HEK293 (cell line): Measurements from ENCODE around the gene TTC27.

Experiments
- CTCF ChIA-PET: fragments of 350-600 bp; formaldehyde crosslinking; extraction: SDS; loops from one replicate; lab custom pipeline; 2021; ENCODE audit warnings: antibody characterized with exemption; lab: Yijun Ruan, JAX
- POLR2A ChIA-PET: fragments of 300-600 bp; formaldehyde crosslinking; extraction: SDS; loops from one replicate; lab custom pipeline; 2020; ENCODE audit warnings: antibody characterized with exemption, inconsistent platforms; lab: Yijun Ruan, JAX
- H3K27ac ChIP-seq: fragments of 200-500 bp; sonication (Bioruptor generic); 2 replicates; pipeline ENCODE4 v1.5.1; 2014; ENCODE audit warnings: low read depth, low read length, control low read depth, inconsistent platforms; ENCODE audit errors: extremely low read depth
- H3K36me3 ChIP-seq, 2 experiments: fragments of 200-500 bp in 1 of 2; sonication (Bioruptor generic) in 1 of 2; 1 replicate in 1 of 2; 2 replicates in 1 of 2; pipeline ENCODE4 v1.5.1; 2014 to 2017; ENCODE audit warnings: inconsistent platforms in 2 of 2, low read length in 2 of 2; ENCODE audit not compliant: control insufficient read depth in 2 of 2, insufficient read depth in 1 of 2
- H3K4me1 ChIP-seq: fragments of 200-500 bp; sonication (Bioruptor generic); 2 replicates; pipeline ENCODE4 v1.5.1; 2014; ENCODE audit warnings: mild to moderate bottlenecking, low read length, inconsistent platforms; ENCODE audit not compliant: control insufficient read depth, insufficient read depth
- H3K4me3 ChIP-seq: 2 replicates; pipeline ENCODE4 v1.5.1; 2011; ENCODE audit warnings: low read depth, mild to moderate bottlenecking, control low read depth, low read length, moderate library complexity
- H3K9me3 ChIP-seq: fragments of 200-500 bp; sonication (Bioruptor generic); 2 replicates; pipeline ENCODE4 v1.5.1; 2014; ENCODE audit warnings: low read depth, low read length, inconsistent platforms; ENCODE audit not compliant: control insufficient read depth, insufficient read depth
- AEBP2 ChIP-seq: fragments of 450-650 bp; formaldehyde crosslinking; IDR thresholded peaks from 2 replicates; pipeline ENCODE4 v1.5.1; 2016; ENCODE audit warnings: missing biosample characterization, missing genetic modification characterization, borderline replicate concordance
- ATF2 ChIP-seq: fragments of 450-650 bp; formaldehyde crosslinking; IDR thresholded peaks from 2 replicates; pipeline ENCODE4 v1.5.1; 2016; ENCODE audit warnings: missing biosample characterization, missing genetic modification characterization, low read depth
- BCL11B ChIP-seq: fragments of 450-650 bp; formaldehyde crosslinking; IDR thresholded peaks from 2 replicates; pipeline ENCODE4 v1.5.1; 2016; ENCODE audit warnings: low read depth, missing biosample characterization, missing genetic modification characterization
- GFI1B ChIP-seq: fragments of 450-650 bp; formaldehyde crosslinking; IDR thresholded peaks from 2 replicates; pipeline ENCODE4 v1.5.1; 2016; ENCODE audit warnings: missing biosample characterization, missing genetic modification characterization
- SP3 ChIP-seq: fragments of 450-650 bp; formaldehyde crosslinking; IDR thresholded peaks from 2 replicates; pipeline ENCODE4 v1.5.1; 2016; ENCODE audit warnings: missing biosample characterization, missing genetic modification characterization
- YY1 ChIP-seq: fragments of 450-650 bp; formaldehyde crosslinking; IDR thresholded peaks from 2 replicates; pipeline ENCODE4 v1.5.1; 2018; ENCODE audit warnings: missing biosample characterization, missing genetic modification characterization
- ZBTB1 ChIP-seq: fragments of 450-650 bp; formaldehyde crosslinking; IDR thresholded peaks from 2 replicates; pipeline ENCODE4 v1.5.1; 2016; ENCODE audit warnings: missing biosample characterization, missing genetic modification characterization
- ZBTB26 ChIP-seq: fragments of 450-650 bp; formaldehyde crosslinking; optimal IDR thresholded peaks from 2 replicates; pipeline ENCODE3; 2016; ENCODE audit warnings: missing biosample characterization, mild to moderate bottlenecking, missing genetic modification characterization
- ZBTB7A ChIP-seq: fragments of 450-650 bp; formaldehyde crosslinking; IDR thresholded peaks from 2 replicates; pipeline ENCODE4 v1.5.1; 2016; ENCODE audit warnings: low read depth, missing biosample characterization, missing genetic modification characterization
- ZFP69B ChIP-seq: fragments of 450-650 bp; formaldehyde crosslinking; IDR thresholded peaks from 2 replicates; pipeline ENCODE4 v1.5.1; 2016; ENCODE audit warnings: missing biosample characterization, missing genetic modification characterization
- ZNF112 ChIP-seq: fragments of 450-650 bp; formaldehyde crosslinking; IDR thresholded peaks from 2 replicates; pipeline ENCODE4 v1.5.0; 2017; ENCODE audit warnings: missing biosample characterization, missing genetic modification characterization
- ZNF140 ChIP-seq: fragments of 450-650 bp; formaldehyde crosslinking; IDR thresholded peaks from 2 replicates; pipeline ENCODE4 v1.5.1; 2016; ENCODE audit warnings: missing biosample characterization, missing genetic modification characterization
- ZNF146 ChIP-seq: fragments of 450-650 bp; formaldehyde crosslinking; IDR thresholded peaks from 2 replicates; pipeline ENCODE4 v1.5.1; 2016; ENCODE audit warnings: missing biosample characterization, missing genetic modification characterization
- ZNF155 ChIP-seq: fragments of 450-650 bp; formaldehyde crosslinking; IDR thresholded peaks from 2 replicates; pipeline ENCODE4 v1.5.1; 2016; ENCODE audit warnings: missing biosample characterization, missing genetic modification characterization
- ZNF184 ChIP-seq: fragments of 450-650 bp; IDR thresholded peaks from 2 replicates; pipeline ENCODE4 v1.5.1; 2018; ENCODE audit warnings: missing biosample characterization, mild to moderate bottlenecking, missing genetic modification characterization
- ZNF202 ChIP-seq: fragments of 450-650 bp; formaldehyde crosslinking; IDR thresholded peaks from 2 replicates; pipeline ENCODE4 v1.5.1; 2016; ENCODE audit warnings: missing biosample characterization, missing genetic modification characterization, borderline replicate concordance
- ZNF223 ChIP-seq: fragments of 450-650 bp; formaldehyde crosslinking; IDR thresholded peaks from 2 replicates; pipeline ENCODE4 v1.5.1; 2016; ENCODE audit warnings: missing biosample characterization, missing genetic modification characterization
- ZNF239 ChIP-seq: fragments of 450-650 bp; formaldehyde crosslinking; IDR thresholded peaks from 2 replicates; pipeline ENCODE4 v1.5.1; 2016; ENCODE audit warnings: missing biosample characterization, missing genetic modification characterization
- ZNF274 ChIP-seq, 2 experiments: fragments of 200-500 bp in 1 of 2; fragments of 450-650 bp in 1 of 2; sonication (Bioruptor generic) in 1 of 2; formaldehyde crosslinking in 1 of 2; IDR thresholded peaks; 2 replicates each; pipeline versions ENCODE4 v1.5.1 to v1.6.1; 2014 to 2016; ENCODE audit warnings: borderline replicate concordance in 1 of 2, inconsistent platforms in 1 of 2, low read length in 1 of 2, missing biosample characterization in 1 of 2, missing genetic modification characterization in 1 of 2
- ZNF311 ChIP-seq: fragments of 450-650 bp; formaldehyde crosslinking; IDR thresholded peaks from 2 replicates; pipeline ENCODE4 v1.5.1; 2017; ENCODE audit warnings: missing biosample characterization, missing genetic modification characterization, borderline replicate concordance
- ZNF423 ChIP-seq: fragments of 450-650 bp; formaldehyde crosslinking; IDR thresholded peaks from 2 replicates; pipeline ENCODE4 v1.5.1; 2016; ENCODE audit warnings: missing biosample characterization, missing genetic modification characterization
- ZNF510 ChIP-seq: fragments of 450-650 bp; formaldehyde crosslinking; IDR thresholded peaks from 2 replicates; pipeline ENCODE4 v1.5.1; 2018; ENCODE audit warnings: mild to moderate bottlenecking, missing genetic modification characterization, missing biosample characterization; ENCODE audit not compliant: insufficient replicate concordance
- ZNF548 ChIP-seq: fragments of 450-650 bp; formaldehyde crosslinking; IDR thresholded peaks from 2 replicates; pipeline ENCODE4 v1.5.1; 2016; ENCODE audit warnings: missing biosample characterization, missing genetic modification characterization
- ZNF585B ChIP-seq: fragments of 450-650 bp; formaldehyde crosslinking; IDR thresholded peaks from 2 replicates; pipeline ENCODE4 v1.5.1; 2016; ENCODE audit warnings: missing biosample characterization, missing genetic modification characterization
- ZNF629 ChIP-seq: fragments of 450-650 bp; formaldehyde crosslinking; IDR thresholded peaks from 2 replicates; pipeline ENCODE4 v1.5.1; 2017; ENCODE audit warnings: missing biosample characterization, missing genetic modification characterization
- ZNF76 ChIP-seq: fragments of 450-650 bp; formaldehyde crosslinking; IDR thresholded peaks from 2 replicates; pipeline ENCODE4; 2016; ENCODE audit warnings: low read depth, missing biosample characterization, missing genetic modification characterization, borderline replicate concordance
- ZNF830 ChIP-seq: fragments of 450-650 bp; IDR thresholded peaks from 2 replicates; pipeline ENCODE4 v1.5.0; 2018; ENCODE audit warnings: missing biosample characterization, missing genetic modification characterization, low read depth, mild to moderate bottlenecking, moderate library complexity

Gene TTC27

DNA sequence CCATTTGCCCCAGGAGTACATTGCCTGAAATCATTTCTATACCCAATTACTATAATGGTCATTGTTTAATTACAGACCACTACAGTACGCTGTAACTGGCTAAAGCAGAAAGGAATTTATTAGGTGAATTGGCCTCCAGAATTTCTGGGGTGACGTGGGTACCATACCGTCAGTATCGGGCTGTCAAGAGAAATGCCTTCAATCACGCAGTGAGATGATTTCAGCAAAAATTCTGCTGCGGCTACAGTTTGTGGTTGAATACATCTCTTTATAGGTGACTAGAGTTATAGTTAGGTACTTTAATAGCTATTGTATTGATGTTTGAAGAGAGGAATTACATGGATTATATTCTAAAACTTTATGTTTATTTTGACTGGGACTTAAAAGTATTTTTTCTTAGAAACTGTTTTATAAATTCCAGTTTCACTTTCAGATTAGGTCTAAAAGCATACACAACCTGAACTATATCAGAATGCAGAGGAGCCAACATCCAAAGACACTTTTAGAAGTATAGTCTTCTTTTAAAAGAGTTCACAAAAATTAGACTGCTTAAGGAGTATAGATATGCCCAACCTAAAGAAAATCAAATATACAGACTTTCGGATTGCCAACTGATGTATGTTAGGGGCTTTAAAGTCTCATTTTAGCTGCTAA, 128.4 kb downstream of the TTC27 start:
- Histone ChIP-seq H3K4me1 (no peaks in the 10 kb centered on the region), H3K27ac (no peak overlapping the region), H3K4me3 (no peak overlapping the region), H3K9me3 (no peaks in the 10 kb centered on the region), H3K36me3 (peaks cover 0 to 5% of the 10 kb centered on the region in 2 experiments; a peak in 1 of 3 replicates)
- POLR2A ChIA-PET = no interaction called here
- TF ChIP-seq ZNF155 = no peak
- no peak for TF ChIP-seq ATF2 (tag by site-specific recombination)
- TF ChIP-seq ZNF223 (tag by site-specific recombination) = no peak
- TF ChIP-seq ZBTB7A (tag by site-specific recombination) = no peak
- TF ChIP-seq ZNF76 (tag by site-specific recombination) = no peak
- TF ChIP-seq ZNF510 (tag by site-specific recombination) = no peak
- no peak for TF ChIP-seq ZNF423 (tag by site-specific recombination)
- no peak for TF ChIP-seq ZNF239 (tag by site-specific recombination)
- no peak for TF ChIP-seq ZNF311 (tag by site-specific recombination)
- no peak for TF ChIP-seq ZNF629 (tag by site-specific recombination)
- TF ChIP-seq GFI1B (tag by site-specific recombination) = no peak
- no peak for TF ChIP-seq ZBTB1 (tag by site-specific recombination)
- no peak for TF ChIP-seq ZNF548 (tag by site-specific recombination)
- no peak for TF ChIP-seq ZNF146 (tag by site-specific recombination)
- CTCF ChIA-PET = interaction anchor here (0.8 kb wide), 1 partner anchor 624 kb away, joined by 3 read pairs; no protein-coding TSS in a partner anchor

DNA sequence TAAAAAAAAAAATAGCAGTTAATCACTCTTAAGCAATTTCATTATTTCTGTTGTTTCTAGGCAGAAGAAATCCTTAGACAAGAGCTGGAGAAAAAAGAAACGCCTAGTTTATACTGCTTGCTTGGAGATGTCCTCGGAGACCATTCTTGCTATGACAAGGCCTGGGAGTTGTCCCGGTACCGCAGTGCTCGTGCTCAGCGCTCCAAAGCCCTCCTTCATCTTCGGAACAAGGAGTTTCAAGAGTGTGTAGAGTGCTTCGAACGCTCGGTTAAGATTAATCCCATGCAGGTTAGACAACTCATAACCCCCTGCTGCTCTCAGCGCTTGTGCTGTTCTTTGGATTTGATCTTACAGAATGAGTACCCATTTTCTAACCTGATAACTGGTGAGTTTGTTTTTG, 130.4 kb downstream of the TTC27 start:
- H3K4me1 ChIP-seq = no peaks in the 10 kb centered on the region
- peaks cover 0 to 5% of the 10 kb centered on the region in 2 experiments; a peak in 1 of 3 replicates for H3K36me3 ChIP-seq
- H3K27ac ChIP-seq = no peak overlapping the region
- TF ChIP-seq ZNF830 (tag by site-specific recombination) = no peak
- TF ChIP-seq ZFP69B (tag by site-specific recombination) = no peak
- TF ChIP-seq ZNF76 (tag by site-specific recombination) = no peak
- TF ChIP-seq AEBP2 (tag by site-specific recombination) = no peak
- no peak for TF ChIP-seq ZNF202 (tag by site-specific recombination)
- no peak for TF ChIP-seq ZNF274 (IDR thresholded peaks at IDR 0.05; ENCODE audit: low read length)
- TF ChIP-seq ZNF274 (tag by site-specific recombination; IDR thresholded peaks at IDR 0.05; ENCODE audit: borderline replicate concordance) = no peak
- no peak for TF ChIP-seq ZNF585B (tag by site-specific recombination)
- no peak for TF ChIP-seq ZNF112
- no peak for TF ChIP-seq ZNF184 (tag by site-specific recombination)
- TF ChIP-seq BCL11B (tag by site-specific recombination) = no peak
- no peak for TF ChIP-seq SP3 (tag by site-specific recombination)
- no peak for TF ChIP-seq YY1 (tag by site-specific recombination)
- TF ChIP-seq ZNF629 (tag by site-specific recombination) = no peak
- no peak for TF ChIP-seq ZNF140 (tag by site-specific recombination)
- no peak for TF ChIP-seq ZBTB26 (tag by site-specific recombination)
- no peak for TF ChIP-seq ZNF223 (tag by site-specific recombination)
- no peaks in the 10 kb centered on the region for H3K9me3 ChIP-seq
- ChIA-PET POLR2A (no interaction called here), CTCF (interaction anchor here (0.6 to 0.7 kb wide), 3 partner anchors 9 to 815 kb away, joined by 3 to 4 read pairs (median 3); no protein-coding TSS in a partner anchor)
- H3K4me3 ChIP-seq = no peak overlapping the region
